B cell (primary cell): ENCODE data around the gene MAB21L2.

ENCODE experiments used
- EZH2 ChIP-seq: IDR thresholded peaks from 2 replicates; pipeline ENCODE4 v1.6.1; 2012; ENCODE audit warnings: borderline replicate concordance, low read depth, mild to moderate bottlenecking, moderate library complexity, low read length; ENCODE audit not compliant: insufficient read depth, poor library complexity, severe bottlenecking
- TF ChIP-seq, protein P1 (sequence below): fragments of 200-600 bp; IDR thresholded peaks from one replicate; pipeline ENCODE4 v1.8.0; 2022; ENCODE audit warnings: antibody characterized with exemption, mild to moderate bottlenecking

DNA sequence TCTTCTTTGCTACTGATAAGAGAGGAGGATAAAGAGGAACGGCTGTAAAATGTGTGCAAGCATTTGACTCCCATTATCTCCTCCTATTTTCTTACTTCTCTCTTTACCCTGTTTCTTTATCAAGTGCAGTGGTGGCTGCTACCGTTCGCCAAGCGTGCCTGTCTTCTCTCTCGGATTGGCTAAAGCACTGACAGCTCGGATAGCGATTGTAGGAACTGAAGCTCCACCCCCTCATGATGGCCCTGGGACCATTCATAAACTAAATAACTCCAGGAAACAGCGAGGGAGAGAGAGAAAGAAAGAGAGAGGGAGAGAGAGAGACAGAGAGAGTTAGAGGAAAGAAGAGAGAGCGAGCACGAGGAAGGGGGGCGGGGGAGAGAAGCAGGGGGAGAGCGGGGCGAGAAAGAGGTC is 305 bp upstream of the MAB21L2 start:
- TF ChIP-seq, protein P1, sequence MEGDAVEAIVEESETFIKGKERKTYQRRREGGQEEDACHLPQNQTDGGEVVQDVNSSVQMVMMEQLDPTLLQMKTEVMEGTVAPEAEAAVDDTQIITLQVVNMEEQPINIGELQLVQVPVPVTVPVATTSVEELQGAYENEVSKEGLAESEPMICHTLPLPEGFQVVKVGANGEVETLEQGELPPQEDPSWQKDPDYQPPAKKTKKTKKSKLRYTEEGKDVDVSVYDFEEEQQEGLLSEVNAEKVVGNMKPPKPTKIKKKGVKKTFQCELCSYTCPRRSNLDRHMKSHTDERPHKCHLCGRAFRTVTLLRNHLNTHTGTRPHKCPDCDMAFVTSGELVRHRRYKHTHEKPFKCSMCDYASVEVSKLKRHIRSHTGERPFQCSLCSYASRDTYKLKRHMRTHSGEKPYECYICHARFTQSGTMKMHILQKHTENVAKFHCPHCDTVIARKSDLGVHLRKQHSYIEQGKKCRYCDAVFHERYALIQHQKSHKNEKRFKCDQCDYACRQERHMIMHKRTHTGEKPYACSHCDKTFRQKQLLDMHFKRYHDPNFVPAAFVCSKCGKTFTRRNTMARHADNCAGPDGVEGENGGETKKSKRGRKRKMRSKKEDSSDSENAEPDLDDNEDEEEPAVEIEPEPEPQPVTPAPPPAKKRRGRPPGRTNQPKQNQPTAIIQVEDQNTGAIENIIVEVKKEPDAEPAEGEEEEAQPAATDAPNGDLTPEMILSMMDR: no peak
- no peak for TF ChIP-seq EZH2
